ENCODE data around the gene EXOC3L1. TPM values are rescaled to one million over a fixed set of nuclear protein-coding genes. Genes with fewer than 3 reads are reported as not detected.

The EXOC3L1 gene
- total and polyA plus RNA-seq, 2 of the 13 experiments (the other 11 are each of a cell fraction or from before 2014, with no cell fraction given) = 0.12 TPM; not detected in 1

- TF ChIP-seq ZNF33B (CRISPR knock-in tag; IDR thresholded peaks at IDR 0.05) = no peak
- no peak for TF ChIP-seq JARID2 (CRISPR knock-in tag; IDR thresholded peaks at IDR 0.05; ENCODE audit: insufficient replicate concordance)
- TF ChIP-seq NPAS2 (CRISPR knock-in tag; IDR thresholded peaks at IDR 0.05; ENCODE audit: borderline replicate concordance) = no peak
- TF ChIP-seq NCOA5 (CRISPR knock-in tag; IDR thresholded peaks at IDR 0.05) = no peak
- peak; percentile 77; the same call in 1 of the 2 replicates for TF ChIP-seq ZNF589 (CRISPR knock-in tag; conservative IDR thresholded peaks at IDR 0.05)
- no peak for TF ChIP-seq SUZ12 (IDR thresholded peaks at IDR 0.05; ENCODE audit: low read depth, low read length)
- TF ChIP-seq MYPOP (CRISPR knock-in tag; IDR thresholded peaks at IDR 0.05) = peak; percentile 99
- peak; percentile 87; the same call in 1 of the 2 replicates for TF ChIP-seq DNMT1 (CRISPR knock-in tag; IDR thresholded peaks at IDR 0.05)
- TF ChIP-seq TFAP4 (IDR thresholded peaks at IDR 0.05; ENCODE audit: borderline replicate concordance, low read depth) = peak; percentile 20; the same call in 1 of the 2 replicates
- TF ChIP-seq ZKSCAN5 (CRISPR knock-in tag; IDR thresholded peaks at IDR 0.05) = no peak
- TF ChIP-seq ETS1 (CRISPR knock-in tag; IDR thresholded peaks at IDR 0.05) = no peak
- TF ChIP-seq TFDP1 (CRISPR knock-in tag; IDR thresholded peaks at IDR 0.05; ENCODE audit: borderline replicate concordance) = peak; percentile 82; the same call in 1 of the 2 replicates
- 0 out of 2 replicates have a peak, but pooled peaks have one; percentile 15 for TF ChIP-seq FOXK1 (CRISPR knock-in tag; IDR thresholded peaks at IDR 0.05; ENCODE audit: borderline replicate concordance, low read depth)
- TF ChIP-seq EED (CRISPR knock-in tag; IDR thresholded peaks at IDR 0.05) = peak; percentile 67; the same call in 1 of the 2 replicates
- TF ChIP-seq ZNF576 (CRISPR knock-in tag; IDR thresholded peaks at IDR 0.05) = no peak
- TF ChIP-seq HNRNPUL1 (IDR thresholded peaks at IDR 0.05; ENCODE audit: low read depth, low read length) = no peak
- no peak for TF ChIP-seq LRRFIP1 (CRISPR knock-in tag; conservative IDR thresholded peaks at IDR 0.05)
- TF ChIP-seq YEATS2 (CRISPR knock-in tag; IDR thresholded peaks at IDR 0.05; ENCODE audit: borderline replicate concordance) = 0 out of 2 replicates have a peak, but pooled peaks have one; percentile 55
- TF ChIP-seq ZKSCAN8 (CRISPR knock-in tag; IDR thresholded peaks at IDR 0.05; ENCODE audit: borderline replicate concordance) = no peak
- no peak; the same call in 1 of the 2 replicates for TF ChIP-seq KAT7 (CRISPR knock-in tag; IDR thresholded peaks at IDR 0.05; ENCODE audit: borderline replicate concordance)
- TF ChIP-seq ZNF12 (CRISPR knock-in tag; IDR thresholded peaks at IDR 0.05) = 0 out of 2 replicates have a peak, but pooled peaks have one; percentile 42
Measured at GRCh38 chr16:67177743-67178699, 11.9 kb downstream of the EXOC3L1 start (continued).

Data from HepG2 (cell line).